Middle frontal gyrus (tissue), 1 donor: ENCODE results near the gene ARHGEF17.

ENCODE experiments used
- DNase-seq: peaks from one replicate; pipeline ENCODE4 v3.0.0-alpha.2; 2015; ENCODE audit warnings: low spot score; ENCODE audit errors: extremely low spot score

ARHGEF17 gene

DNA sequence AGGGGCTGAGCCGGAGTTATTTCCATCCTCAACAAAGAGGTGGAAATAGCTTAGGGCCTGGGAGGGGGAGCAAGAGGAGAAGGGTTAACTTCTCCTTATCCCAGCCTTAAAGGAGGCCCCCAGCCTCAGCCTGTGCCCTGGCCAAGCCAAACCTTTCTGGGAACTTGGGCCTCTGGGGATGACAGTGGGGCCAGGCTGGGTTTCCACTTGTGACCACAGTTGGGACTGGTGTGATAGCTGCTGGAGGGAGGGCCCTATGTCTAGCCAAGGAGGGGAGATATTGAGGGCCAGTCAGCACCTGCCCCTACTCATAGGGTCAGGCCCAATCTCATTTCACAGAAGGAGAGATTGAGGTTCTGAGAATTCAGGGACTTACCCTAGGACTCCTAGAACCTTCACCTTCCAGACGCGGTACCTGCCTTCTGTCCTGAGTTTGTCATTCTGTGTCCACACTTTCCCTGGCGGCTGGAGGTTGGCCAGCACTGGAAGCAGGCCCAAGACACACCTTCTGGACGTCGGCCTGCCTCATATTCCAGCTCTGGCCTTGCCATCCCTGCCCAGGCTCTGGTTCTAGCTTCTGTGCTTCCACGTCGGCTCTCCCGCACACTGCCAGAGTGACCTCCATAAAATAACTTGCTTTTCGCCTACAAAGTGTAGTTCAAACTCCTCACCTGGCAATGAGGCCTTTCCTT is 71.3 kb downstream of the ARHGEF17 start:
- DNase-seq, result no peak

DNA sequence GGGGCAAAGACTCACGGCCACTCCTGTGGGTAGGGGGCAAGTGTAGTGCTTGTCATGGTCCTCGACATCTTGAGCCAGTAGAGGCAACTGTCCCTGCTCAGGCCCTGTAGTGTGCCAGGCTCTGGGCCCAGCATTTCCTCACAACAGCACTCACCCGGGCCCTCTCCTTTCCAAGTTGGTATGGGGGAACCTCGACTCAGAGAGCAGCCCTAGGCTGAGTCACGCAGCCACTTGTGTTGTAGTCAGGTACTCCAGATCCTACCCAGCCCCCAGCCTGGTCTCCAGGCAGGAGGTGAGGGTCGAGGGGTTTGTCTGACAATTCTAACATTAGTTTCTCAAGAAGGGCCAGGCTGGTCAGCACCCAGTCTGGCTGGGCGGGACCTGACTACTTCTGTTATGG is 72.3 kb downstream of the ARHGEF17 start:
- DNase-seq, result no peak

DNA sequence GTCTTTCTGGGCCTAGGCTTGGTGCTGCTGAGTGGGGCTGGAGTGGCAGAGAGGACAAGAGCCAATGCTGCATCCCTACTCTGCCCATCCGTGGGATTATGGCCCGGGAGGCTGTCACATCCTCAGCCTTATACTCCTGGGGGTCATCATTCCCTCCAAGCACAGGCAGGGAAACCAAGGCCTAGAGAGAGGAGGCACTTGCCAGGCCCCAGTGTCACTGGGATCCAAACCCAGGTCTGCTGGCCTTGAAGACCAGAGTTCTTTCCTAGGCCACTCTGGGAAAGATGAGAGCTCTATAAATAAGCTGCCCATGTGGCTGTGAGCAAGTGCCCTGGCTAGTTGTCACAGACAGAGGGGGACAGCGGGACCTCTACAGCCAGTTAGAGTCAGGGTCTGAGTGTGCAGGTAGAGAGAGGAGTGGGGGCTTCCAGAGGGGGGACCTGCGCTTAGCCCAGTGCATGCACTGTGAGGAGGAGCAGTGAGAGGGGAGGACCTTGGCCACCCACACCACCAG is 72.9 kb downstream of the ARHGEF17 start:
- no peak for DNase-seq

DNA sequence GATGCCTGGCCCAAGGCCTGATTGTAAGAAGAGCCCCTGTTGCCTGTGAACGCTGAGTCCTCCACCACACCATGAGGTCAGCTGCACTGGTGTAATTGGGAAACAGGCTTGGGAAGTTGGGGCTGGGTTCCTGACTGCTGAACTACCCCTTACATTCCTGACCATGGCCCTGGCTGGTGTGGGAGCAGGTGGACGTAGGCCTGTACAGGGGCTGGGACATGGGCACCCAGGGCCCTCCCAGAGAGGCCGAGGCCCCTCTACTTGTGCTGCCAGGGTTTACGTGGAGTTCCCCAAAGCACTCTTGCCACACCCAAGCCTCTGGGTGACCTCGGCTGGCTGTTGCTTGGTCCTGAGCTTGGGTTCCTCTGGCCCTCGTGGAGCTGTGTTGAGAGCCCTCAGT is 73.5 kb downstream of the ARHGEF17 start:
- DNase-seq, result no peak

DNA sequence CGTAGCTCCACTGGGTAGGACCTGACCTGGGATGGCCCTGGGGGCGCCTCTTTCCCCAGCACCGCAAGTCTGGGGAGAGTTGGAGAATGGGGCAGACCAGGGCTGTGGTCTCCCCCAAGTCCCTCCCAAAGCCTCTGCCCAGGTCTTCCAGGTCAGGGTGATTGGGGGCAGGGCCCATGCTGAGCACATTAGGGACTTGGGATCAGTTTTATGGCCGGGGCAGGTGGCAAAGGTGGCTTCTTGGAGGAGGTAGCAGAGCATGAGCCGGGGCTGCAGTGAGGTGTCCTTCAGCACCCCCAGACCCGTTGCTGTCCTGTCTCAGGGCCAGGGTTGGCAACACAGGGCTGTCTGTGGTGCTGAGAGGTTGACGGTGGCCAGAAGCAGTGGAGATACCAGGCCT is 74.1 kb downstream of the ARHGEF17 start:
- DNase-seq, result no peak

DNA sequence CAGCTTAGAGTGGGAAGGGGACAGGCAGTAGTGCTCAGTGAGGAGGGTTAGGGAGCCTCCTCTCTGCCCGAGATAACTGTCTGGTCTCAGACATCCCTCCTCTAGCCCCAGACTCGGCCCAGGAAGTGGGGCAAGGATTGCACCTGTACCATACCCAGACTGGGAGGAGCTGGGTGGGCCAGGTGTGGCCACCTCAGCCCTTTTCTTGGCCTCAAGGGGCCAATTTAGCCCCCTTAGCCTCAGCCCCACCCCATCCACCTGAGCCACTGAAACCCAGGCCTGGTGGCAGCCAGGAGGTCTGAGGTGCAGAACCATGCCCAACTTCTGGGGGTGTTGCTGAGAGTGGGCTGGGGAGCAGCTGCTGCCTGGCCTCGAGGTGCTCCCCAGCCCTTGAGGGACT is 74.7 kb downstream of the ARHGEF17 start:
- DNase-seq, result no peak

GRCh38 chr11:73383249-73384124 is 75.4 kb downstream of the ARHGEF17 start:
- DNase-seq, result no peak

DNA sequence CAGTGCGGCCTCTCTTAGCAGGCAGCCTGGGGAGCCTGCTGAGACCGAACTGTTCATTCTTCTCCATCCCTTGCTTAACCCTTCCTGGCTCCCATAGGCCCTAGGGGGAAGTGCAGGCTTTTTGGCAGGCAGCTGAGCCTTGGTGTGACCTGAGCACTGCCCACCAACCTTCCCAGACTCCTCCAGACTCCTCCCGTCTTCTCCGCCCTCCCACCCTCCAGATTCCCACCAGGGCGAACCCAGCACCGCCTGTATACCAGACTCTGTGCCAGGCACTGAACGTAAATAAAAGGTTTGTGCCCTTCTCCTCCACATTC is 76.0 kb downstream of the ARHGEF17 start:
- DNase-seq, result no peak

DNA sequence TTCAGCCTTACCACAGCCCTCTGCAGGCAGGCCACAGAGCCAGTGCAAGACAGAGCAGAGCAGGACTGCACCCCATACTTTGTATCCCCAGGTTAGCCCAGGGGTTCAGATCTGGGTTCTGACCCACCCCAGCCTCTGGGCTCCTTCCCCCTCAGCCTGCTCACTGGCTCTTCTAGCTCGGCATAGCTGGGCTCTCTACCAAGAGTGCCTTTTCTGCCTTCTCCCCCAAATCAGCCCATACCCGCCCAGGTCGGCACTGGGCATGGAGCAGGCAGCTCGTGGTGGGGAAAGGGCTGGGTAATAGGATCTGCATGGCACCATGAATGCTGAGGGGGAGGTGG is 76.4 kb downstream of the ARHGEF17 start:
- DNase-seq, result no peak

GRCh38 chr11:73384872-73385689 is 77.0 kb downstream of the ARHGEF17 start:
- DNase-seq, result no peak

DNA sequence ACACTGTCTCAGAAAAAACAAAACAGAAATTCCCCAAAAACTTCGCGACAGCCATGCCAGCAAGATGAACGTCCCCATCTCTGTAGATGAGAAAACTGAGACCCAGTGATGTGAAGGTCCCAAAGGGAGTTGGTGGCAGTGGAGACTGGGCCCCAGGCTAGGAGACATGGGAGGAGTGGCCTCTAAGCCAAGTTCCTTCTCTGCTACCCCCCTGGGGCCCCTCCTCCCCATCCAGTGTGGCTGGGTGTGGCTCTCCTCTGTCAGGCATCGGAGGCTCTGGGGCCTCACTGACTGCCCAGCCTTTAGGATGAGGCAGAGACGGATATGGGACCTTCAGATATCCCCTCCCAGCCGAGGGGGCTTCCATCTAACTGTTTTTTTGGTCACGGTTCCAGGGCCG is 77.9 kb downstream of the ARHGEF17 start:
- DNase-seq, result no peak

- no peak for DNase-seq
These were observed 78.5 kb downstream of the ARHGEF17 start for GRCh38 chr11:73386546-73386945.

DNA sequence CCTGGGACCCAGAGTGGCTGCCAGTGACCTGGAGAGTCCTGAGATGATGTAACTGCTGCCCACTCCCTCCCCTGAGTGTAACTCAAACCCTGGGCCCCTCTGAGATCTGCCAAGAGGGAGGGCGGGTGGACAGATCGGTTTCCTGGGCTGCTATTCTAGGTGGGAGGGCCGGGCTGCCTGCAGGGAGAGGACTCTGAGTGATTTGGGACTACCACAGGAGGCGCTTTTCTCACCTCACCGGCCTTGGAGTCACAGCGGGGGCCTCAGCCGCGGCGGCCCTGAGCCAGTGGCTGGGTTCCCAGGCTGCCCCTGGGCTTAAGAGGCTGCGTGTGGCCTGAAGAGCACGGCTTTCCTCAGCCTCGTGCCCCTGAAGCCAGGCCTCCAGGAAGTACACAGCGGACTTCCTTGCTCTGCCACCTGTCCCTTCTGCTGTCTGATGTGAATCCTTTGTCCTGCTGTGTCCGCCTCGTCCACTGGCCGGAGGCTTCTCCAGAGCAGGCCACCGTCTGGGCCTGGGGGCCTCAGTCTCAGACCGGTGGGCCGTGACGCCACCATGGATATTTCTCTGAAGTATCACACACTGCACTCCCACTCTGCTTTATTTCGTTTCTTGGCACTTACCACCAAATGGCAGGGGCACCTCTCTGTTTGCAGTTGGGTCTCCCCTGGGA is 79.7 kb downstream of the ARHGEF17 start:
- no peak for DNase-seq

- DNase-seq, result no peak
These were observed 80.4 kb downstream of the ARHGEF17 start for GRCh38 chr11:73388265-73389133.

DNA sequence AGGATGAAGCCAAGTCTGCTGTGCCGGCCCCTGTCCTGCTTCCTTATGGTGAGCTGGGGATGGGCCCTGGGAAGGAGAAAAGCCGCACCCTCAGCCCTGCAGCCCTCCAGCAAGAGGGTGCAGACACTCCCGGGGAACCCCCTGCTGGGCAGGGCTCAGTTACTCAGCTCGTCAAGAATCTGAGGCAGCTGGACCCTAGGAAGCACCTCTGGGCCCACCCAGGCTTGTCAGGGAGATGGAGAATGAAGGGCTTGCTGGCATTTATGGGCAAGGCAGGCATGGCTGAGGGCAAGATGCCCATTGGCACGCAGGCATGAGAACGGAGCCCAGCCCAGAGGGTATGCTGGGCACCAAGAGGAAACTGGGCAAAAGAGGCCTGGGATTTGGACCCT is 81.1 kb downstream of the ARHGEF17 start:
- DNase-seq, result no peak

GRCh38 chr11:73389916-73390315 is 81.8 kb downstream of the ARHGEF17 start:
- DNase-seq, result no peak

- DNase-seq, result no peak
These were observed 82.8 kb downstream of the ARHGEF17 start for GRCh38 chr11:73390601-73391565.

GRCh38 chr11:73391665-73392064 is 83.6 kb downstream of the ARHGEF17 start:
- no peak for DNase-seq
